HepG2 (cell line): Measurements from ENCODE around the gene MMP7. TPM values are rescaled to one million over a fixed set of nuclear protein-coding genes. Genes with fewer than 3 reads are reported as not detected.

Experiments
- ATAC-seq: fragments of 200-7000 bp; cut with Tn5 transposase; 3 replicates; pipeline ENCODE4 v1.9.1; 2020; ENCODE audit warnings: mild to moderate bottlenecking, moderate library complexity
- BruUV-seq: library from RNA; stranded (reverse); fragments of 400-500 nt; replicated peaks from 2 replicates; lab custom pipeline; 2021; lab: Mats Ljungman, UMichigan
- CTCF ChIA-PET: fragments of 300-600 bp; formaldehyde crosslinking; extraction: SDS; loops from one replicate; lab custom pipeline; 2021; ENCODE audit warnings: low total read pairs, inconsistent platforms, low intra/inter-chr PET ratio; lab: Yijun Ruan, JAX
- POLR2A ChIA-PET: fragments of 350-600 bp; sonication (Branson Sonifier 250); formaldehyde crosslinking; loops from one replicate; lab custom pipeline; 2020; ENCODE audit warnings: antibody characterized with exemption, inconsistent platforms; lab: Yijun Ruan, JAX
- DNase-seq: peaks from one replicate; pipeline ENCODE4 v3.0.0-alpha.2; 2015; ENCODE audit warnings: low spot score
- FAIRE-seq: peaks from 3 replicates; lab custom pipeline; 2011; peaks lifted over from hg19 to GRCh38; lab: Jason Lieb, UNC
- H2AFZ ChIP-seq: one replicate; pipeline ENCODE4 v1.6.1; 2011; ENCODE audit warnings: low read length, inconsistent platforms
- H3K27ac ChIP-seq: fragments of 300-600 bp; 3 replicates; pipeline ENCODE4 v1.8.0; 2011; ENCODE audit warnings: mixed run types, mild to moderate bottlenecking, mixed read lengths, low read length, inconsistent platforms; ENCODE audit not compliant: insufficient read depth; ENCODE audit errors: extremely low read length
- H3K27me3 ChIP-seq, 2 experiments: fragments of 200-600 bp in 1 of 2; 2 replicates in 1 of 2; 3 replicates in 1 of 2; pipeline versions ENCODE4 v1.6.0 to v1.8.0; 2011; ENCODE audit warnings: low read length in 2 of 2, mild to moderate bottlenecking in 2 of 2, moderate library complexity in 2 of 2, inconsistent platforms in 1 of 2; ENCODE audit not compliant: insufficient read depth in 2 of 2, control insufficient read depth in 1 of 2
- H3K36me3 ChIP-seq, 2 experiments: fragments of 200-600 bp in 1 of 2; replicated peaks in 1 of 2; 2 replicates in 1 of 2; 3 replicates in 1 of 2; pipeline versions ENCODE4 v1.5.1 to v1.8.0; 2011; ENCODE audit warnings: low read length in 2 of 2, inconsistent platforms in 1 of 2; ENCODE audit not compliant: insufficient read depth in 2 of 2, control insufficient read depth in 1 of 2
- H3K4me1 ChIP-seq: 2 replicates; pipeline ENCODE4 v1.5.1; 2012; ENCODE audit warnings: low read length, inconsistent platforms; ENCODE audit not compliant: insufficient read depth
- H3K4me2 ChIP-seq: 2 replicates; pipeline ENCODE4 v1.6.0; 2011; ENCODE audit warnings: low read depth, low read length, inconsistent platforms
- H3K4me3 ChIP-seq, 3 experiments: fragments of 200-600 bp in 1 of 3; sonication (generic), shearing (Covaris generic) in 1 of 3; replicated peaks in 1 of 3; 2 replicates each; pipeline ENCODE4 v1.5.1; 2011 to 2016; ENCODE audit warnings: low read length in 3 of 3, inconsistent platforms in 2 of 3, low read depth in 2 of 3, mild to moderate bottlenecking in 2 of 3, control low read depth in 1 of 3, mixed read lengths in 1 of 3; ENCODE audit not compliant: insufficient read depth in 1 of 3
- H3K79me2 ChIP-seq: one replicate; pipeline ENCODE4 v1.6.1; 2011; ENCODE audit warnings: low read length, inconsistent platforms; ENCODE audit not compliant: insufficient read depth
- H3K9ac ChIP-seq: 2 replicates; pipeline ENCODE4 v1.6.0; 2011; ENCODE audit warnings: mild to moderate bottlenecking, low read depth, low read length, inconsistent platforms; ENCODE audit not compliant: insufficient read depth
- H3K9me3 ChIP-seq: 2 replicates; pipeline ENCODE4 v1.5.1; 2012; ENCODE audit warnings: mild to moderate bottlenecking, low read length
- H4K20me1 ChIP-seq: 2 replicates; pipeline ENCODE4 v1.6.0; 2011; ENCODE audit warnings: inconsistent platforms, mild to moderate bottlenecking, low read length, moderate library complexity; ENCODE audit not compliant: insufficient read depth
- EHMT2 ChIP-seq: fragments of 200-600 bp; sonication (generic); IDR thresholded peaks from 2 replicates; pipeline ENCODE4 v1.7.0; 2017; ENCODE audit warnings: antibody characterized with exemption, low read depth, low read length, borderline replicate concordance
- EP300 ChIP-seq, 3 experiments: sonication (generic) in 1 of 3; formaldehyde crosslinking in 1 of 3; IDR thresholded peaks; 2 replicates each; pipeline versions ENCODE4 v1.5.1 to v1.6.1; 2011 to 2020; ENCODE audit warnings: low read depth in 2 of 3, low read length in 2 of 3, borderline replicate concordance in 1 of 3, improper control_type of control experiment in 1 of 3, mild to moderate bottlenecking in 1 of 3, missing genetic modification reagents in 1 of 3, moderate library complexity in 1 of 3
- FLYWCH1 ChIP-seq: sonication (generic); formaldehyde crosslinking; IDR thresholded peaks from 2 replicates; pipeline ENCODE4 v1.8.1; 2023; ENCODE audit warnings: mild to moderate bottlenecking, missing genetic modification reagents
- MAFK ChIP-seq, 2 experiments: IDR thresholded peaks in 1 of 2; conservative IDR thresholded peaks in 1 of 2; 2 replicates each; pipeline ENCODE4 v1.6.1; 2011; ENCODE audit warnings: improper control_type of control experiment in 2 of 2, low read length in 2 of 2
- RORA ChIP-seq: sonication (generic); formaldehyde crosslinking; IDR thresholded peaks from 2 replicates; pipeline ENCODE4 v1.5.0; 2020; ENCODE audit warnings: mild to moderate bottlenecking, missing genetic modification reagents, moderate library complexity
- TCF12 ChIP-seq, 2 experiments: fragments of 450-650 bp in 1 of 2; sonication (generic) in 1 of 2; formaldehyde crosslinking in 1 of 2; IDR thresholded peaks; 2 replicates each; pipeline versions ENCODE4 v1.6.1 to v1.8.0; 2017 to 2022; ENCODE audit warnings: antibody characterized with exemption in 1 of 2, mild to moderate bottlenecking in 1 of 2, missing genetic modification reagents in 1 of 2, moderate library complexity in 1 of 2
- ZFX ChIP-seq: sonication (generic); formaldehyde crosslinking; IDR thresholded peaks from 2 replicates; pipeline ENCODE4 v1.4.0; 2020; ENCODE audit warnings: mild to moderate bottlenecking, low read depth, missing genetic modification reagents, moderate library complexity
- ZNF280B ChIP-seq: sonication (generic); formaldehyde crosslinking; IDR thresholded peaks from 2 replicates; pipeline ENCODE4 v1.5.0; 2020; ENCODE audit warnings: missing genetic modification reagents, mild to moderate bottlenecking, borderline replicate concordance
- ZNF468 ChIP-seq: sonication (generic); formaldehyde crosslinking; IDR thresholded peaks from 2 replicates; pipeline ENCODE4 v1.8.0; 2022; ENCODE audit warnings: mild to moderate bottlenecking, moderate library complexity, missing genetic modification reagents
- ZNF577 ChIP-seq: sonication (generic); formaldehyde crosslinking; IDR thresholded peaks from 2 replicates; pipeline ENCODE4 v1.4.0; 2020; ENCODE audit warnings: mild to moderate bottlenecking, low read depth, missing genetic modification reagents, borderline replicate concordance
- ZNF674 ChIP-seq: sonication (generic); formaldehyde crosslinking; IDR thresholded peaks from 2 replicates; pipeline ENCODE4 v1.5.0; 2020; ENCODE audit warnings: low read depth, mild to moderate bottlenecking, missing genetic modification reagents
- ZNF687 ChIP-seq: sonication (generic); formaldehyde crosslinking; IDR thresholded peaks from 2 replicates; pipeline ENCODE4 v1.5.1; 2020; ENCODE audit warnings: mild to moderate bottlenecking, missing genetic modification reagents, moderate library complexity
- in situ Hi-C: cut with HindIII; loops from 2 replicates; pipeline ENCODE4 v1.10.0; 2017; ENCODE audit warnings: low pct_unique_long_range_greater_than_20kb; ENCODE audit not compliant: extremely low pct_ligation_motif_present
- intact Hi-C: fragments of 100-400 bp; cut with micrococcal nuclease; formaldehyde crosslinking; loops from one replicate; pipeline ENCODE4 v1.10.0; 2022; ENCODE audit not compliant: unreplicated experiment
- polyA plus RNA-seq, 8 experiments: library from polyadenylated mRNA; depleted of rRNA in 3 of 8; stranded (reverse) in 7 of 8; unstranded in 1 of 8; fragments of >200 nt; fragmentation: Illumina TruSeq in 4 of 8; extraction: Trizol in 4 of 8; gene quantifications; 2 replicates each; pipeline versions ENCODE4 v1.2.1 to v1.2.3, GENCODE V29; 2011 to 2016; ENCODE audit warnings: low read depth in 4 of 8, missing spikeins in 1 of 8, mixed read lengths in 1 of 8; ENCODE audit not compliant: insufficient read depth in 1 of 8
- total RNA-seq, 5 experiments: library from RNA; depleted of rRNA; stranded (reverse); fragments of >200 nt; fragmentation: Illumina TruSeq; extraction: Trizol; gene quantifications; 2 replicates each; pipeline ENCODE4 v1.2.3, GENCODE V29; 2016; ENCODE audit warnings: low read depth in 1 of 5

MMP7 gene
- total and polyA plus RNA-seq, 2 of the 13 experiments (the other 11 are each of a cell fraction or from before 2014, with no cell fraction given) = 0.17 TPM; not detected in 1

- TF ChIP-seq TCF12 (IDR thresholded peaks at IDR 0.05) (no peak), TCF12 (CRISPR knock-in tag; IDR thresholded peaks at IDR 0.05) (no peak), MAFK (conservative IDR thresholded peaks at IDR 0.05 in 1 of 2, IDR thresholded peaks at IDR 0.05 in 1 of 2; ENCODE audit: low read length in 2 of 2) (peak; percentile 44 to 48; a peak in 3 of 4 replicates), EHMT2 (no peak), ZNF280B (CRISPR knock-in tag) (no peak), FLYWCH1 (CRISPR knock-in tag) (no peak), RORA (CRISPR knock-in tag) (no peak), ZFX (CRISPR knock-in tag) (no peak), EP300 (IDR thresholded peaks at IDR 0.05; ENCODE audit: low read depth in 2 of 2, low read length in 2 of 2) (peak in 1 of 2 experiments; percentile 19; a peak in 1 of 4 replicates), EP300 (CRISPR knock-in tag; IDR thresholded peaks at IDR 0.05; ENCODE audit: borderline replicate concordance) (no peak)
- TF ChIP-seq, all 625 proteins: peak for 4
Measured at GRCh38 chr11:102564110-102564509, 33.6 kb upstream of the MMP7 start (continued).

GRCh38 chr11:102561636-102562035 is 31.1 kb upstream of the MMP7 start:
- FAIRE-seq = no peak
- in situ Hi-C loops = no loop called here
- intact Hi-C loops = no loop called here
- H3K9ac ChIP-seq = no peak overlapping the region
- H3K36me3 ChIP-seq = no peaks in the 10 kb centered on the region
- DNase-seq = no peak
- H3K4me1 ChIP-seq = no peaks in the 10 kb centered on the region
- H3K79me2 ChIP-seq = no peaks in the 10 kb centered on the region
- BruUV-seq = no TSS peak
- H3K27me3 ChIP-seq = no peaks in the 10 kb centered on the region
- no peak for ATAC-seq
- H3K9me3 ChIP-seq = no peaks in the 10 kb centered on the region
- no peak overlapping the region for H2AFZ ChIP-seq
- H3K27ac ChIP-seq = no peak overlapping the region
- no peak overlapping the region for H3K4me2 ChIP-seq
- ChIA-PET CTCF (no interaction called here), POLR2A (no interaction called here)
- H4K20me1 ChIP-seq = no peaks in the 10 kb centered on the region
- H3K4me3 ChIP-seq = no peak overlapping the region
- TF ChIP-seq ZNF687 (CRISPR knock-in tag) = no peak
- no peak for TF ChIP-seq ZNF674
- TF ChIP-seq ZNF468 (CRISPR knock-in tag) = no peak
- no peak for TF ChIP-seq ZNF577 (CRISPR knock-in tag)
